Measurements from ENCODE around the gene LEMD1.
"Not testable (repeated sequence)": the region's sequence is repeated elsewhere in the genome, so short reads cannot be mapped to it uniquely, and the experiment has no call there.

Gene LEMD1

DNA sequence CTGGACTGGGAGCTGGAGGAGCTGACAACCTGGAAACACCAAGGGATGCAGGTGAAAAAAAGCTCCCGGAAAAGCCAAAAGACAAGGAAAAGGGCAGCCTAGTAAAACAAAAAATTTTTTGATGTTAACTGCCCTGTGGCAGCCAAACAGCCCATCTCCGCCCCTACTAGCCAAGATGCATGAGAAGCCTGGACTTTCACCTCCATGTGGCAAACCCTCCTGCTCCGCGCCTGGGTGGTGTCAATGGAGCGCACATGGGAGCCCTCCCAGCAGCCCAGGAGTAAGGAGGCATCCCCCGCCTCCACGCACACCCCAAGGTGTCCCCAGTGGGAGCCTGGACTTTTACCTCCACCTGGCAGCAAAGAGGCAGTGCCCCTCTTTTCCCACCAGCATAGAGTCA lies 30.5 kb downstream of the LEMD1 start:
- no peaks in the 10 kb centered on the region for H3K27me3 ChIP-seq (ENCODE audit: insufficient read depth, poor library complexity, severe bottlenecking)
- no peak overlapping the region for H3K27ac ChIP-seq (replicated peaks)
- no peak for DNase-seq (ENCODE audit: low read depth in 1 of 2, low spot score in 1 of 2)
- no peak overlapping the region for H3K4me3 ChIP-seq (replicated peaks; ENCODE audit: insufficient read depth, low read length)
- TF ChIP-seq, protein P1, sequence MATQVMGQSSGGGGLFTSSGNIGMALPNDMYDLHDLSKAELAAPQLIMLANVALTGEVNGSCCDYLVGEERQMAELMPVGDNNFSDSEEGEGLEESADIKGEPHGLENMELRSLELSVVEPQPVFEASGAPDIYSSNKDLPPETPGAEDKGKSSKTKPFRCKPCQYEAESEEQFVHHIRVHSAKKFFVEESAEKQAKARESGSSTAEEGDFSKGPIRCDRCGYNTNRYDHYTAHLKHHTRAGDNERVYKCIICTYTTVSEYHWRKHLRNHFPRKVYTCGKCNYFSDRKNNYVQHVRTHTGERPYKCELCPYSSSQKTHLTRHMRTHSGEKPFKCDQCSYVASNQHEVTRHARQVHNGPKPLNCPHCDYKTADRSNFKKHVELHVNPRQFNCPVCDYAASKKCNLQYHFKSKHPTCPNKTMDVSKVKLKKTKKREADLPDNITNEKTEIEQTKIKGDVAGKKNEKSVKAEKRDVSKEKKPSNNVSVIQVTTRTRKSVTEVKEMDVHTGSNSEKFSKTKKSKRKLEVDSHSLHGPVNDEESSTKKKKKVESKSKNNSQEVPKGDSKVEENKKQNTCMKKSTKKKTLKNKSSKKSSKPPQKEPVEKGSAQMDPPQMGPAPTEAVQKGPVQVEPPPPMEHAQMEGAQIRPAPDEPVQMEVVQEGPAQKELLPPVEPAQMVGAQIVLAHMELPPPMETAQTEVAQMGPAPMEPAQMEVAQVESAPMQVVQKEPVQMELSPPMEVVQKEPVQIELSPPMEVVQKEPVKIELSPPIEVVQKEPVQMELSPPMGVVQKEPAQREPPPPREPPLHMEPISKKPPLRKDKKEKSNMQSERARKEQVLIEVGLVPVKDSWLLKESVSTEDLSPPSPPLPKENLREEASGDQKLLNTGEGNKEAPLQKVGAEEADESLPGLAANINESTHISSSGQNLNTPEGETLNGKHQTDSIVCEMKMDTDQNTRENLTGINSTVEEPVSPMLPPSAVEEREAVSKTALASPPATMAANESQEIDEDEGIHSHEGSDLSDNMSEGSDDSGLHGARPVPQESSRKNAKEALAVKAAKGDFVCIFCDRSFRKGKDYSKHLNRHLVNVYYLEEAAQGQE (IDR thresholded peaks at IDR 0.05; ENCODE audit: insufficient replicate concordance, low read depth) = no peak
- no peak for TF ChIP-seq POLR2AphosphoS5 (IDR thresholded peaks at IDR 0.05; ENCODE audit: low read depth)
- TF ChIP-seq SPI1 (IDR thresholded peaks at IDR 0.05; ENCODE audit: borderline replicate concordance, low read depth) = no peak
- no peak for TF ChIP-seq GABPA (IDR thresholded peaks at IDR 0.05; ENCODE audit: low read depth)
- TF ChIP-seq, protein P2, sequence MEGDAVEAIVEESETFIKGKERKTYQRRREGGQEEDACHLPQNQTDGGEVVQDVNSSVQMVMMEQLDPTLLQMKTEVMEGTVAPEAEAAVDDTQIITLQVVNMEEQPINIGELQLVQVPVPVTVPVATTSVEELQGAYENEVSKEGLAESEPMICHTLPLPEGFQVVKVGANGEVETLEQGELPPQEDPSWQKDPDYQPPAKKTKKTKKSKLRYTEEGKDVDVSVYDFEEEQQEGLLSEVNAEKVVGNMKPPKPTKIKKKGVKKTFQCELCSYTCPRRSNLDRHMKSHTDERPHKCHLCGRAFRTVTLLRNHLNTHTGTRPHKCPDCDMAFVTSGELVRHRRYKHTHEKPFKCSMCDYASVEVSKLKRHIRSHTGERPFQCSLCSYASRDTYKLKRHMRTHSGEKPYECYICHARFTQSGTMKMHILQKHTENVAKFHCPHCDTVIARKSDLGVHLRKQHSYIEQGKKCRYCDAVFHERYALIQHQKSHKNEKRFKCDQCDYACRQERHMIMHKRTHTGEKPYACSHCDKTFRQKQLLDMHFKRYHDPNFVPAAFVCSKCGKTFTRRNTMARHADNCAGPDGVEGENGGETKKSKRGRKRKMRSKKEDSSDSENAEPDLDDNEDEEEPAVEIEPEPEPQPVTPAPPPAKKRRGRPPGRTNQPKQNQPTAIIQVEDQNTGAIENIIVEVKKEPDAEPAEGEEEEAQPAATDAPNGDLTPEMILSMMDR (IDR thresholded peaks at IDR 0.05; ENCODE audit: insufficient read depth, low read length) = no peak

DNA sequence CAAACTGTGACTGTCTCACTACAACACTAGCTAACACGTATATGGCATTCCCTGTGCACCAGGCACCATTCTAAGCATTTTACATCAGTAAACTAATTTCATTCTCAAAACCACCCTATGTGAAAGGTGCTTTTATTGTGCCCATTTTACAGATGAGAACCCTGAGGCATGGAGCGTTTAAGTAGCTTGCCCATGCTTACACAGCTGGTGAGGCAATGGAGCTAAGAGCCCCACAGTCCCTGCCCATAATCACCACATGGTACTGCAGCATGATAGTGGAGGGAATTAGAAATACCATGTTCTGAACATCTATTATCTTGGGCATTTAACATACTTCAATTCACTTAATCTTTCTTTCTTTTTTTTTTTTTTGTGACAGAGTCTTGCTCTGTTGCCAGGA lies 34.0 kb downstream of the LEMD1 start:
- H3K4me3 ChIP-seq (replicated peaks; ENCODE audit: insufficient read depth, low read length) = no peak overlapping the region
- no peak for DNase-seq (ENCODE audit: low read depth in 1 of 2, low spot score in 1 of 2)
- H3K27ac ChIP-seq (replicated peaks) = no peak overlapping the region
- TF ChIP-seq, protein P2 (IDR thresholded peaks at IDR 0.05; ENCODE audit: insufficient read depth, low read length) = no peak
- TF ChIP-seq SPI1 (IDR thresholded peaks at IDR 0.05; ENCODE audit: borderline replicate concordance, low read depth) = no peak
- TF ChIP-seq POLR2AphosphoS5 (IDR thresholded peaks at IDR 0.05; ENCODE audit: low read depth) = no peak
- peaks cover 3% of the 10 kb centered on the region for H3K27me3 ChIP-seq (ENCODE audit: insufficient read depth, poor library complexity, severe bottlenecking)

DNA sequence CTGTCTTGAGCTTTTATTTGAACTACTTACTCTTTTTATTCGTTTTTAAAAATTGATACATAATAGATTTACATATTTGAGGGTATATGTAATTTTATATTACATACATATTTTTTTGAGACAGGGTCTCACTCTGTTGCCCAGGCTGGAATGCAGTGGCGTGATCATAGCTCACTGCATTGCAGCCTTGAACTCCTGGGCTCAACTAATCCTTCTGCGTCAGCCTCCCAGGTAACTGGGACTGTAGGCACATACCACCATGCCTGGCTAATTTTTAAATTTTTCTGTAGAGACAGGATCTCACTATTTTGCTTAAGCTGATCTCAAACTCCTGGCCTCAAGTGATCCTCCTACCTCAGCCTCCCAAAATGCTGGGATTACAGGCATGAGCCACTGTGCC lies 38.9 kb downstream of the LEMD1 start:
- H3K27ac ChIP-seq (replicated peaks); H3K4me3 ChIP-seq (replicated peaks; ENCODE audit: insufficient read depth, low read length); DNase-seq (ENCODE audit: low read depth in 1 of 2, low spot score in 1 of 2): not testable (repeated sequence)
- peaks cover 13% of the 10 kb centered on the region for H3K27me3 ChIP-seq (ENCODE audit: insufficient read depth, poor library complexity, severe bottlenecking)

DNA sequence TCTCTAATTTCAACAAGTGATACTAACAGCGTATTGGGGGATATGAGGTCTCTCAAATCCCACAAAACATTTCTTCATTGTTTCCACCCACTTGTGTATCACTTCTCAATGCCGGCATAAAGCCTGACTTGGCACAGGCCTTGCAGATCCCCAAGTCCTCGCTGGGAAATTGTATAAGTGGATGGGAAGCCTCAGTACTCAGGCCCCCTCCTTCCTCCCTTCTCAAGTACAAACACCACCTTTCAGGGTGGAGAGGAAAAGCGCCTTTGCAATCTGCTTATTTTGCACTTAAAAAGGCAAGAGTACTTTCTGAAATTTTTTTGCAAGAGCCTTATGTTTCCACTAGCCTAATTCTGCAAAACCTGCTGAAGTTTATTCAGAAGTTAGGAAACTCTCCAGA lies 39.3 kb downstream of the LEMD1 start:
- no peak for DNase-seq (ENCODE audit: low read depth in 1 of 2, low spot score in 1 of 2)
- H3K4me3 ChIP-seq (replicated peaks; ENCODE audit: insufficient read depth, low read length) = no peak overlapping the region
- no peak for TF ChIP-seq SPI1 (IDR thresholded peaks at IDR 0.05; ENCODE audit: borderline replicate concordance, low read depth)
- no peak for TF ChIP-seq POLR2AphosphoS5 (IDR thresholded peaks at IDR 0.05; ENCODE audit: low read depth)
- TF ChIP-seq, protein P2 (IDR thresholded peaks at IDR 0.05; ENCODE audit: insufficient read depth, low read length) = no peak
- no peak for TF ChIP-seq GABPA (IDR thresholded peaks at IDR 0.05; ENCODE audit: low read depth)
- TF ChIP-seq, protein P1 (IDR thresholded peaks at IDR 0.05; ENCODE audit: insufficient replicate concordance, low read depth) = no peak
- no peak overlapping the region for H3K27ac ChIP-seq (replicated peaks)
- peaks cover 13% of the 10 kb centered on the region for H3K27me3 ChIP-seq (ENCODE audit: insufficient read depth, poor library complexity, severe bottlenecking)

All from HL-60 (cell line).